22Rv1 (cell line): ENCODE data around the gene RGPD4.

ENCODE experiments used
- CTCF ChIP-seq: fragments of 450-650 bp; IDR thresholded peaks from 2 replicates; pipeline ENCODE4 v1.5.1; 2017; ENCODE audit warnings: mild to moderate bottlenecking
- ZFX ChIP-seq: fragments of 450-650 bp; IDR thresholded peaks from 2 replicates; pipeline ENCODE4 v1.6.1; 2017; ENCODE audit warnings: antibody characterized with exemption, borderline replicate concordance

GRCh38 chr2:107817378-107817777 is 9.3 kb upstream of the RGPD4 start:
- TF ChIP-seq CTCF (no peak), ZFX (no peak)
